CD4-positive, alpha-beta T cell treated with Interleukin-6 for 4 hours (primary cell): Measurements from ENCODE around the gene GSG1L.
"Not testable (repeated sequence)": the region's sequence is repeated elsewhere in the genome, so short reads cannot be mapped to it uniquely, and the experiment has no call there.

Experiments
- DNase-seq: peaks from one replicate; pipeline ENCODE4 v3.0.0-alpha.2; 2020; ENCODE audit warnings: mixed read lengths

Gene GSG1L

GRCh38 chr16:27747946-27748345, 315.6 kb downstream of the GSG1L start:
- no peak for DNase-seq

- no peak for DNase-seq
Measured at GRCh38 chr16:27746076-27746855, 317.2 kb downstream of the GSG1L start.

GRCh38 chr16:27745348-27745747, 318.2 kb downstream of the GSG1L start:
- no peak for DNase-seq

DNA sequence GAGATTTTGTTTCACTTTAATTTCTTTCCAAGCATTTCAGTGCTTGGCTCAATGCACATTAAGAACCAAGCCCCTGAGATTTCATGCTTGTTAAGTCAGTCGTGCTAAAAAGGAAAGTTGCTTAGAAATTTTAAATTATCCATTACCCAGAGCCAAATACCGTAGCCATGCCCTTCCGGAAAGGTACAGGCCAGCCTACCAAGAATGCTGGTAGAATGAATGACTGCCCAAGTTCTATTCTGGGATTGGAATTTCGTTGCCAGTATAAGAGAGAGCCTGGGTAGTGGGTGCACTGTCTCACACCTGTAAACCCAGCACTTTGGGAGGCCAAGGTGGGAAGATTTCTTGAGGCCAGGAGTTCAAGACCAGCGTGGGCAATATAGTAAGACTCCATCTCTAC, 319.6 kb downstream of the GSG1L start:
- DNase-seq = no peak

DNA sequence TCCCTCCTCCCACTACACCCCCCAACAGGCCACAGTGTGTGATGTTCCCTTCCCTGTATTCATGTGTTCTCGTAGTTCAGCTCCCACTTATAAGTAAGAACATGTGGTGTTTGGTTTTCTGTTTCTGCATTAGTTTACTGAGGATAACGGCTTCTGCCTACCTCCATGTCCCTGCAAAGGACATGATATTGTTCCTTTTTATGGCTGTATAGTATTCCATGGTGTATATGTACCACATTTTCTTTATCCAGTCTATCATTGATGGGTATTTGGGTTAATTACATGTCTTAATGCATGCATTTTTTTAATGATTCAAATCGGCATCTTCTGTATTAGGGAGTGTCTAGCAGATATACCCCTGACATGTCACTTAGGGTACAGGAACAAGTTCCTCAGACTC, 320.5 kb downstream of the GSG1L start:
- DNase-seq = not testable (repeated sequence)

- DNase-seq = no peak
Measured at GRCh38 chr16:27742333-27742732, 321.2 kb downstream of the GSG1L start.

DNA sequence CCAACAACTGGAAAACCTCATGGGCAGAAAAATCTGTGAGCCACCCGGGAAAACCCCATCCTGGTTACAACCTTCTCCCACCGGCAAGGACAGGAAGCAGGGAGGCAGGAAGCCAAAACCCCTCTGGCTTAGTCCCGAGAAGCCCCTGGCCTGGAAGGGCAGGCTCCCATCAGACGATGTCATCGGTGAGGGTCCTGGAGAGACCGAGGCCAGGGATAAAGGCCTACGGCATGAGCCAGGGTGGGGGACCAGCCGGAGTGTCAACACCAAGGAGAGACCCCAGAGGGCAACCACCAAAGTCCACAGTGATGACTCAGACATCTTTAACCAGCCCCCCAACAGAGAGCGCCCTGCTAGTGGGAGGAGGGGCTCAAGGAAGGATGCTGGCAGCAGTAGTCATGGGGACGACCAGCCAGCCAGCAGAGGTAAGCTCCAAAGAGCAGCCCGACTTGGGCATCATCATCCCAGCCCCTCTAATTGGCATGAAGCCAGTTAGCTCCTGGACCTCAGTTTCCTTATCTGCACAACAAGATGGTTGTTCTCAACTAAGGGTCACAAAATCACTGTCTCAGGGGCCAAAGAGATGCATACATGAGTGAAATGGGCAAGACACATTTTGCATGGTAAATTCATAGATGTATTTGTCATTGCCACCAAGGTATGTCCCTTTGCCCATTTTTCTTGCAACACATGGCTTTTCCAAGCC, 322.9 kb downstream of the GSG1L start:
- DNase-seq = no peak

DNA sequence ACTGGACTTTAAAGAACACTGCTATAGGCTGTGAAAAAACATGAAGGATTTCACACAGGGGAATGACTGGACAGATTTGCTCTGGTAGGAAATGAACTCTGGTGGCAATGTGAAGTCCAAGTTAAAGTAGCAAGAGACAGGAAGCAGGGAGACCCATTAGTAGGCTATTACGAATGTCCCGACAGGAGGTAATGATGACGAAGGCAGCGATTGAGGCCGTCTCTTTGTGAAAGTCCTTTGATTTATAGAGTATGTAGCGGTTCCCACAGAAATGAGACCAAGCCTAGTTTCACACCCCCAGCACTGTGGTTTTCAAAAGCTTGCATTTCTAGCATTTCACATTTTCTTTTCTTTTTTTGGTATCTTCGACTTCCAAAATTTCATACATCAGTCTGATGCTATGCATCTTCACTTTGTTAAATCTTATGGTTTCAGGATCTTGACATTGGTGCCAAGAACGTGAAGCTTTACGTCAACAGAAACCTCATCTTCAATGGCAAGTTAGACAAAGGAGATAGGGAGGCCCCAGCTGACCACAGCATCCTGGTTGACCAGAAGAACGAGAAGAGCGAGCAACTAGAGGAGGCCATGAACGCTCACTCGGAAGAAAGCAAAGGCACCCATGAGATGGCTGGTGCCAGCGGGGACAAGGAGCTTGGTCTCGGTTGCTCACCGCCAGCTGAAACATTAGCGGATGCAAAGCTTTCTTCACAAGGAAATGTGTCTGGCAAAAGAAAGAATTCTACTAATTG, 323.7 kb downstream of the GSG1L start:
- no peak for DNase-seq

- no peak for DNase-seq
Measured at GRCh38 chr16:27738596-27738995, 324.9 kb downstream of the GSG1L start.
